HG02870 (cell line): ENCODE measurements around the gene SLC38A9.
"Not testable (repeated sequence)": the region's sequence is repeated elsewhere in the genome, so short reads cannot be mapped to it uniquely, and the experiment has no call there.

Experiments
- ATAC-seq: cut with Tn5 transposase; IDR thresholded peaks from one replicate; pipeline ENCODE4 v1.9.1; 2021; ENCODE audit warnings: mild to moderate bottlenecking, moderate library complexity; ENCODE audit not compliant: unreplicated experiment

The SLC38A9 gene

DNA sequence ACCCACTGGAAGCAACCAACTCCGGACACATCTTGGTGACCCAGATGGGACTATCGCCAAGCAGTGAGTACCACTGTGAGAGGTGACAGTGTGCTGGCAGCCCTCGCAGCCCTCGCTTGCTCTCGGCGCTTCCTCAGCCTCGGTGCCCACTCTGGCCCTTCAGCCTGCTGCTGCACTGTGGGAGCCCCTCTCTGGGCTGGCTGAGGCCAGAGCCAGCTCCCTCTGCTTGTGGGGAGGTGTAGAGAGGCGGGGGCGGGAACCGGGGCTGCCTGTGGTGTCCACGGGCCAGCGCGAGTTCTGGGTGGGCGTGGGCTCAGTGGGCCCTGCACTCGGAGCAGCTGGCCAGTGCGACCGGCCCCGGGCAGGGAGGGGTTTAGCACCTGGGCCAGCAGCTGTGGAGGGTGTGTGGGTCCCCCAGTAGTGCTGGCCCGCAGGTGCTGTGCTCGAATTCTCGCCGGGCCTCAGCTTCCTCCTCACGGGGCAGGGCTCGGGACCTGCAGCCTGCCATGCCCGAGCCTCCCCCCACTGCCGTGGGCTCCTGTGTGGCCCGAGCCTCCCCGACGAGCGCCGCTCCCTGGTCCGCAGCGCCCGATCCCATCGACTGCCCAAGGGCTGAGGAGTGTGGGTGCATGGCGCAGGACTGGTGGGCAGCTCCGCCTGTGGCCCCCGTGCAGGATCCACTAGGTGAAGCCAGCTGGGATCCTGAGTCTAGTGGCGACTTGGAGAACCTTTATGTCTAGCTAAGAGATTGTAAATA lies 98.8 kb downstream of the SLC38A9 start:
- no peak for ATAC-seq

GRCh38 chr5:55610542-55610941 lies 101.6 kb downstream of the SLC38A9 start:
- ATAC-seq = no peak

GRCh38 chr5:55609413-55609812 lies 102.7 kb downstream of the SLC38A9 start:
- no peak for ATAC-seq

DNA sequence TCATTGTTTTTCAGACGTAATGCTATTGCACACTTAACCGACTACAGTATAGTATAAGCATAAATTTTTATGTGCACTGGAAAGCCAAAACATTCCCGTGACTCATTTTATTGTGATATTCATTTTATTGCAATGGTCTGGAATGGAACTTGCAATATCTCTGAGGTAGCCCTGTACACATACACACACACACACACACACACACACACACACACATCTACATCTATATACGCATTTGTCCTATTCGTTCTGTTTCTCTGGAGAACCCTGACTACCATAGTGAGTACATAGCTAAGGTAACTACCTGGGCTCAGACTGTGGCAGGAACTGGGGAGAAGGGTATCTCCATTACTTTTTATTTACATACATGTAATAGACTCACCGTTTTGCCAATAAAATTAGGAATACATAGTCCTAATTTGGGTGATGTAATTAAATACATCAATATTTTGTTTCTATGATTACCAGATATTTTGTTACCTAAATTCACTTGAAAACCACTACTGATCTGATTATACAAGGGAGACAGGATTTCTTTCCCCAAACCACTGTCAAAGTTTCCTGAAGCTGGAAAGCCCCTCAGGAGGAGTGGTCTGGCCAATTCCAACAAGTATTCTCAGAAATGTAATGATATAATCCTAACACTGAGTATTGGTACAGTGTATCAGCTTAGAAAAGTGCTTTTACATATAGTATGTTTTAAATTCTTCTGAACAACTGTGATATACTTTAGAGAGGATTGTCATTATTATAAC lies 103.4 kb downstream of the SLC38A9 start:
- ATAC-seq = no peak

- not testable (repeated sequence) for ATAC-seq
Measured at GRCh38 chr5:55607309-55607708, 104.8 kb downstream of the SLC38A9 start.

DNA sequence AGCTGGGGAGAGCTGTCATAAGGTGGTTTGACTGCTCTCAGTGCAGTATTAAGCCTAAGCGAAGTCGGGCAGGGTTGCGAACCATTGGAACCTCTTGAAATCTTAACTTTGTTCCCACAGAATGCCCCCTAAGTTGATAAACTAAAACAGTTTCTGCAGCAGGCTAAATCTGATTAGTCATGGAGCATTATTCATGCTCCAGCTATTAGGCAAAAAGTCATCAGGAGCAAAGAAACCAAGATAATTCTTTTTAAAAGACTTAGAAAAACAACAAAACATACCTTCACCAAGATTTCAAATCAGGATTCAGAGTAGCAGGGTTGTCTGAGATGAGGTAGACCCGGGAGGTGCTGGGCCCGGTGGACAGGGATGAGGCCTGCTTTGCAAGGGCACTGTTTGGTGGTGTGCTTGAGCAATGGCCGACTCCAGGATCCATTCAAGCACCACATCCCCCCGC lies 107.5 kb downstream of the SLC38A9 start:
- ATAC-seq = no peak

DNA sequence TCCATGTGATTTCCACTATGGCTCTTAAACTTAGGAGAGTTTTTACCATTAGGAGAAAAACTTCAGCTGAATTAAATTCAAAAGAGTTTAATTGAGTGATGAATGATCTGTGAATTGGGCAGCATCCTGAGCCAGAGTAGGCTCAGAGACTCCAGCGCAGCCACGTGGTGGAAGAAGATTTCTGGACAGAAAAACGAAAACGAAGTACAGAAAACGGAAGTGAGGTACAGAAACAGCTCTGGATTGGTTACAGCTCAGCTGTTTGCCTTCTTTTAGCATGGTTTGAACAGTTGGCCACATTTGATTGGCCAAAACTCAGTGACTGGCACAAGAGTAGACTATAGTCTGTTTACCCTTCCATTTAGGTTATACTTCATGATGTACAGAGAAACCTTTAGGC lies 108.2 kb downstream of the SLC38A9 start:
- no peak for ATAC-seq

DNA sequence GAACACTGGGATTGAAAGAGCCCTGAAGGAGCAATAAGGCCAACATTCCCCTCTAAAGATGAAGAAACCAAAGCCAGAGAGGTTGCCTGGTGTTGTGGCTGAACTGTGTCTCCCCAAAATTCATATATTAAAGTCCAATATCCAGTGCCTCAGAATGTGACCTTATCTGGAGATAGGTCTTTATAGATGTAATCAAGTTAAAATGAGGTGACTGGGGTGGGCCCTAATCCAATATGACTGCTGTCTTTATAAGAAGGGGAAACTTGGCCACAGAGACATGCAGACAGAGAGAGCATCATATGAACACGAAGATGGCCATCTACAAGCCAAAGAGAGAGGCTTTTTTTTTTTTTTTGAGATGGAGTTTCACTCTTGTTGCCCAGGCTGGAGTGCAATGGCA lies 110.5 kb downstream of the SLC38A9 start:
- no peak for ATAC-seq

- no peak for ATAC-seq
Measured at GRCh38 chr5:55601204-55601618, 110.9 kb downstream of the SLC38A9 start.

DNA sequence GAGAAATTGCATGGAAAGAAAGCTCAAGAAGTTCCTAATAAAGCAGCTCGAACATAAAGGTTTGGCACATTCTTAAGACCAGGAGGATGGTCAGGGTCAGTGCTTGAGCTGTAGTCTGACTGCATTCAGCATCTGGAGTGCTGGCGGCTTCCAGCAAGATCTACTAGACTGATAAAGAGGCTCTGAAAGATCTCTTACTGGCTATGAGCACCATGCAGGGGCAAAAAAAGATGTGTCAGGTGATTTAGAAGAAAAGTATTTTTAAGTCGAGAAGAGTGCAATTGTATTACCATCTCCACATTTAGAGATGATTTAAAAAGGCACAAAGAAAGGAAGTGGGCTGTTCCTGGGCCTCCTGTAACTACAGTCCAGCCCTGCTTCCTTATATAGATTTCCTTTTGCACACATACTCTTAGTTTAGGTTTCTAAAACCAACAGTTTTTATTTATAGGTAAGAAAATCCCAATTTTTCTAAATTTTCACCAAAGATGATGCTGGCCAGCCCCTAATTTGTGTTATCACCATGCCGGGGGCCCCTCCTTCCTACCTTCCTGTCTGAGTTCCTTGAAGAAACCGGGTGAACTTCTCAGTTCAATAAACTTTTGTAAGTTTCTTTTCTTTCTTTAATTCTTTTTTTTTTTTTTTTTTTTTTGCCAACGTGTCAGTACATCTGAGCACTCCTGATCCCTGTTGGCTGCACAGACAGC lies 111.5 kb downstream of the SLC38A9 start:
- ATAC-seq = no peak

DNA sequence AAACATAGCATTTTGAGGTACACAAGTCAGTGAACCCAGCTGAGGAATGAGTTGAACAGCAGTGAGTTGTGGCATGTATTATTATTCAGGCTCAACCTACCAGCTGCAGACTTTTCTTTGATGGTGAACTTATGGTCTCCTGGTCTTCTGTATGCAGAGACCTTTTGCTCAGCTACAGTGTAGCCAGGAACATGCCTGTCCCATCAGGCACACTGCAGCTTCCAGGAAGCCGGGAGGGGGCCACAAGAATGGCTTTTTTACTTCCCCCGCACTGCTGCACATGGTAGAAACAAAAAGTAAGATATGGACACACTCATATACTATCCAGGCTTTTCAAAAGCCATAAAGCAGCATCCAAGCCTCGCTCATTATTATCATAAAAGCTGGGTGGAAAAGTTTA lies 112.0 kb downstream of the SLC38A9 start:
- ATAC-seq = no peak

- no peak for ATAC-seq
Measured at GRCh38 chr5:55599148-55600050, 112.7 kb downstream of the SLC38A9 start.

DNA sequence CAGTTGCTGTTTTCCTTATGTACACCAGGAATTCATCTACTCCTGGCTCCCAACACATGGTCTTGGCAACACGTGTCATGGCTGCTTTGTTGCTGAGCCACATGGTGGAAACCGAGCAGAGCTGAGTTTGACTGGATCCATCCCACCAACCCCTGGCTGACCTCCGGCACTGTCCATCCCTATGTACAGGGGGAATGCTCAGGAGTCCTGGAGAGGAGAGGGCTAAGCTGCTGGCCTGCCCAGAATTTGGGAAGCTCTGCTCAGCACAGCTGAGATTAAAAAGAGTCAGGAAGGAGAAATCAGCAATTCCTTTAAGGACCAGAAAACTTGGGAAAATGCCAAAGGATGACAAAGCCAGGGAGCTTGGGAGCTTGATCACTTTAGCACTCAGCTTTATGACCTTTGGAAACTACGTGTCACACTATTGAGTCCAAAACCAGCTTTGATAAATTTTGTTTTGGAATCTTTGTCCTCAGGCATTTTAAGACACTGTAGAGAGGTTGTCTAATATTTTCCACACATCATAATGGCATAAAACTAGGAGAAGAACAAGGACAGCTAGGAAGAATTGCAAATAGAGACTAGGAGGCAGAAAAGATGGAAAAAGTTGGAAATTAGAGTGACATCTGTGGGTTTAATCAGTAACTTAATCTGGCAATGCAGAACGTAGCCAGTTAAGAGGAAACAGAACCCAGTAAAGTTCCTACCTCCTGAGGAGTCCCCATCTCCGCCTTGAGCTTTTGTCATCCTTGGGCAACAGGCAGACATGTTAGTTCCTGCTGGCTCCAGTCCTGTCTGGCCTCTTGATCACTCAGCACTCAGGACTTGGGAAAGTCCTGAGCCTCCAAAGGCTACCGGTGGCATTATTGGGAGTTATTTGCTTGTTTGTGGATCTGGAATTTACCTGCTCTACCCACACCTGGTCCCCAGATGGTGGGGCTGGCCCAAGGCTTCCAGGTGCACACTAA lies 114.8 kb downstream of the SLC38A9 start:
- ATAC-seq = no peak

GRCh38 chr5:55594671-55595070 lies 117.5 kb downstream of the SLC38A9 start:
- ATAC-seq = no peak

GRCh38 chr5:55593115-55593472 lies 119.0 kb downstream of the SLC38A9 start:
- no peak for ATAC-seq

- no peak for ATAC-seq
Measured at GRCh38 chr5:55592388-55593114, 119.6 kb downstream of the SLC38A9 start.

GRCh38 chr5:55591686-55592085 lies 120.4 kb downstream of the SLC38A9 start:
- no peak for ATAC-seq

GRCh38 chr5:55585206-55585610 lies 126.9 kb downstream of the SLC38A9 start:
- no peak for ATAC-seq
